ENCODE results near the gene RBM4B.

DNA sequence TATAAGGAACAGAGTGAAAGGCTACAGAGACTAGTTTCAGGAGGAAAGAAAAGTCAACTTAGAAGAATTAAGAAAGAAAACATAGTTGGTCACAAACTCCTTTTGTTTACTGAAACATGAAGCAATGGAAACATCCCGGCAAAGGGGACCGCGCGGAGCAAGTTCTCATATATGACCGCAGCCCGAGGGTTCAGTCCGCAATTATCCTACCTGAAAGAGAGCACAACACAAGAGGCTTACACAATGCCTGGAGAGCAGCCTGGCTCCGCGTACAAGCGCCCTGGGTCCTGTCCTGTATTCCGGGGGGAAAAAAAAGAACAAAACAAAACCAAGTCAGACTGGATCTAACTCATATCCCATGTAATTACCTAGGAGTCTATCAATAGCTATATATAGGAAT is 12.3 kb downstream of the RBM4B start:
- TF ChIP-seq ZNF496 (CRISPR knock-in tag; IDR thresholded peaks at IDR 0.05; ENCODE audit: insufficient replicate concordance) (no peak), FOXP4 (CRISPR knock-in tag; IDR thresholded peaks at IDR 0.05) (no peak), CTCF (CRISPR knock-in tag; IDR thresholded peaks at IDR 0.05) (no peak), KDM5A (IDR thresholded peaks at IDR 0.05; ENCODE audit: borderline replicate concordance, low read length) (no peak)

Measured in HepG2 (cell line).